HL-60 (cell line): Measurements from ENCODE around the gene B3GALT5.

Experiments used
- DNase-seq, 2 experiments: peaks; one replicate each; pipeline ENCODE4 v3.0.0-alpha.2; 2010 to 2020; ENCODE audit warnings: low read depth in 1 of 2, low spot score in 1 of 2
- H3K27ac ChIP-seq: fragments of 250-450 bp; sonication (Bioruptor Pico); replicated peaks from 2 replicates; pipeline ENCODE4 v1.5.1; 2020; ENCODE audit warnings: mild to moderate bottlenecking, moderate library complexity
- H3K27me3 ChIP-seq: fragments of 250-450 bp; sonication (Bioruptor Pico); 2 replicates; pipeline ENCODE4 v1.5.1; 2021; ENCODE audit warnings: mild to moderate bottlenecking, moderate library complexity; ENCODE audit not compliant: insufficient read depth, poor library complexity, severe bottlenecking
- H3K4me3 ChIP-seq: replicated peaks from 2 replicates; pipeline ENCODE4 v1.5.1; 2011; ENCODE audit warnings: mild to moderate bottlenecking, control low read depth, low read length; ENCODE audit not compliant: insufficient read depth
- GABPA ChIP-seq: IDR thresholded peaks from 2 replicates; pipeline ENCODE4 v1.6.1; 2012; ENCODE audit warnings: low read depth
- POLR2AphosphoS5 ChIP-seq: IDR thresholded peaks from 2 replicates; pipeline ENCODE4 v1.6.1; 2012; ENCODE audit warnings: low read depth
- SPI1 ChIP-seq: IDR thresholded peaks from 2 replicates; pipeline ENCODE4 v1.6.1; 2012; ENCODE audit warnings: low read depth, mild to moderate bottlenecking, borderline replicate concordance
- TF ChIP-seq, protein P1 (sequence below): IDR thresholded peaks from one replicate; pipeline ENCODE4 v1.5.1; 2011; ENCODE audit warnings: low read length, control low read depth, inconsistent platforms; ENCODE audit not compliant: insufficient read depth
- TF ChIP-seq, protein P2 (sequence below): IDR thresholded peaks from 2 replicates; pipeline ENCODE4 v1.6.1; 2012; ENCODE audit warnings: low read depth; ENCODE audit not compliant: insufficient replicate concordance

Gene B3GALT5

GRCh38 chr21:39637971-39638240 lies 25.2 kb downstream of the B3GALT5 start:
- TF ChIP-seq, protein P1, sequence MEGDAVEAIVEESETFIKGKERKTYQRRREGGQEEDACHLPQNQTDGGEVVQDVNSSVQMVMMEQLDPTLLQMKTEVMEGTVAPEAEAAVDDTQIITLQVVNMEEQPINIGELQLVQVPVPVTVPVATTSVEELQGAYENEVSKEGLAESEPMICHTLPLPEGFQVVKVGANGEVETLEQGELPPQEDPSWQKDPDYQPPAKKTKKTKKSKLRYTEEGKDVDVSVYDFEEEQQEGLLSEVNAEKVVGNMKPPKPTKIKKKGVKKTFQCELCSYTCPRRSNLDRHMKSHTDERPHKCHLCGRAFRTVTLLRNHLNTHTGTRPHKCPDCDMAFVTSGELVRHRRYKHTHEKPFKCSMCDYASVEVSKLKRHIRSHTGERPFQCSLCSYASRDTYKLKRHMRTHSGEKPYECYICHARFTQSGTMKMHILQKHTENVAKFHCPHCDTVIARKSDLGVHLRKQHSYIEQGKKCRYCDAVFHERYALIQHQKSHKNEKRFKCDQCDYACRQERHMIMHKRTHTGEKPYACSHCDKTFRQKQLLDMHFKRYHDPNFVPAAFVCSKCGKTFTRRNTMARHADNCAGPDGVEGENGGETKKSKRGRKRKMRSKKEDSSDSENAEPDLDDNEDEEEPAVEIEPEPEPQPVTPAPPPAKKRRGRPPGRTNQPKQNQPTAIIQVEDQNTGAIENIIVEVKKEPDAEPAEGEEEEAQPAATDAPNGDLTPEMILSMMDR: no peak
- no peak for TF ChIP-seq POLR2AphosphoS5
- TF ChIP-seq, protein P2, sequence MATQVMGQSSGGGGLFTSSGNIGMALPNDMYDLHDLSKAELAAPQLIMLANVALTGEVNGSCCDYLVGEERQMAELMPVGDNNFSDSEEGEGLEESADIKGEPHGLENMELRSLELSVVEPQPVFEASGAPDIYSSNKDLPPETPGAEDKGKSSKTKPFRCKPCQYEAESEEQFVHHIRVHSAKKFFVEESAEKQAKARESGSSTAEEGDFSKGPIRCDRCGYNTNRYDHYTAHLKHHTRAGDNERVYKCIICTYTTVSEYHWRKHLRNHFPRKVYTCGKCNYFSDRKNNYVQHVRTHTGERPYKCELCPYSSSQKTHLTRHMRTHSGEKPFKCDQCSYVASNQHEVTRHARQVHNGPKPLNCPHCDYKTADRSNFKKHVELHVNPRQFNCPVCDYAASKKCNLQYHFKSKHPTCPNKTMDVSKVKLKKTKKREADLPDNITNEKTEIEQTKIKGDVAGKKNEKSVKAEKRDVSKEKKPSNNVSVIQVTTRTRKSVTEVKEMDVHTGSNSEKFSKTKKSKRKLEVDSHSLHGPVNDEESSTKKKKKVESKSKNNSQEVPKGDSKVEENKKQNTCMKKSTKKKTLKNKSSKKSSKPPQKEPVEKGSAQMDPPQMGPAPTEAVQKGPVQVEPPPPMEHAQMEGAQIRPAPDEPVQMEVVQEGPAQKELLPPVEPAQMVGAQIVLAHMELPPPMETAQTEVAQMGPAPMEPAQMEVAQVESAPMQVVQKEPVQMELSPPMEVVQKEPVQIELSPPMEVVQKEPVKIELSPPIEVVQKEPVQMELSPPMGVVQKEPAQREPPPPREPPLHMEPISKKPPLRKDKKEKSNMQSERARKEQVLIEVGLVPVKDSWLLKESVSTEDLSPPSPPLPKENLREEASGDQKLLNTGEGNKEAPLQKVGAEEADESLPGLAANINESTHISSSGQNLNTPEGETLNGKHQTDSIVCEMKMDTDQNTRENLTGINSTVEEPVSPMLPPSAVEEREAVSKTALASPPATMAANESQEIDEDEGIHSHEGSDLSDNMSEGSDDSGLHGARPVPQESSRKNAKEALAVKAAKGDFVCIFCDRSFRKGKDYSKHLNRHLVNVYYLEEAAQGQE: no peak
- TF ChIP-seq GABPA: no peak
- TF ChIP-seq SPI1: no peak
- no peak for DNase-seq
- no peak overlapping the region for H3K27ac ChIP-seq

GRCh38 chr21:39638281-39638680 lies 25.5 kb downstream of the B3GALT5 start:
- no peak overlapping the region for H3K27ac ChIP-seq
- no peak for TF ChIP-seq POLR2AphosphoS5
- no peak for TF ChIP-seq GABPA
- TF ChIP-seq SPI1: no peak
- TF ChIP-seq, protein P1: no peak
- TF ChIP-seq, protein P2: no peak
- H3K27me3 ChIP-seq: no peaks in the 10 kb centered on the region
- no peak for DNase-seq
- H3K4me3 ChIP-seq: no peak overlapping the region

More at GRCh38 chr21:39637971-39638240, 25.2 kb downstream of the B3GALT5 start:
- Histone ChIP-seq H3K27me3 (no peaks in the 10 kb centered on the region), H3K4me3 (no peak overlapping the region)

- H3K4me3 ChIP-seq: no peak overlapping the region
- H3K27me3 ChIP-seq: no peaks in the 10 kb centered on the region
- no peak for DNase-seq
- H3K27ac ChIP-seq: no peak overlapping the region
- TF ChIP-seq GABPA (no peak), SPI1 (no peak), POLR2AphosphoS5 (no peak)
- TF ChIP-seq, protein P1: no peak
- TF ChIP-seq, protein P2: no peak
These were observed 28.0 kb downstream of the B3GALT5 start for GRCh38 chr21:39640754-39641153.
